ENCODE results near the gene GABRB2.

Gene GABRB2

DNA sequence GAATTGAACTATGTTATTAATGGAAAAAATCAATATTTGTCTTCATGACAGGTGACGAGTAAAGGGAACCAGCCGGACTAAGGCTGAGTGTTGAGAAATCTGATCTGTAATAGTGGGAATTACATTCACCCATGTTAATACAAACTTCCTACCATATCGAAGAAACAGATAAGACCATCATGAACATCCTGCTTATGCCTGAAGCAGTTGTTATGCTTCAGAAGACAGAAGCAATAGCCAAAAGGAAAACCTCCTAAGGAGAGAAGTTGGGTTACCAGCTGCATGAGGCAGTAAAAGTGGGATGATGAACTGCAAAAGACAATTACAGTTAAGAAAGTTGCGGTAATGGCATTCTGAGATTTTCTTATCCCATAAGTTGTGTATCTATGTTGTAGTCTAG, 281.5 kb downstream of the GABRB2 start (continued):
- TF ChIP-seq TOX (CRISPR knock-in tag; IDR thresholded peaks at IDR 0.05; ENCODE audit: borderline replicate concordance) (no peak), OSR1 (CRISPR knock-in tag; IDR thresholded peaks at IDR 0.05) (no peak)
- TF ChIP-seq, protein P1, sequence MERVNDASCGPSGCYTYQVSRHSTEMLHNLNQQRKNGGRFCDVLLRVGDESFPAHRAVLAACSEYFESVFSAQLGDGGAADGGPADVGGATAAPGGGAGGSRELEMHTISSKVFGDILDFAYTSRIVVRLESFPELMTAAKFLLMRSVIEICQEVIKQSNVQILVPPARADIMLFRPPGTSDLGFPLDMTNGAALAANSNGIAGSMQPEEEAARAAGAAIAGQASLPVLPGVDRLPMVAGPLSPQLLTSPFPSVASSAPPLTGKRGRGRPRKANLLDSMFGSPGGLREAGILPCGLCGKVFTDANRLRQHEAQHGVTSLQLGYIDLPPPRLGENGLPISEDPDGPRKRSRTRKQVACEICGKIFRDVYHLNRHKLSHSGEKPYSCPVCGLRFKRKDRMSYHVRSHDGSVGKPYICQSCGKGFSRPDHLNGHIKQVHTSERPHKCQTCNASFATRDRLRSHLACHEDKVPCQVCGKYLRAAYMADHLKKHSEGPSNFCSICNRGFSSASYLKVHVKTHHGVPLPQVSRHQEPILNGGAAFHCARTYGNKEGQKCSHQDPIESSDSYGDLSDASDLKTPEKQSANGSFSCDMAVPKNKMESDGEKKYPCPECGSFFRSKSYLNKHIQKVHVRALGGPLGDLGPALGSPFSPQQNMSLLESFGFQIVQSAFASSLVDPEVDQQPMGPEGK (CRISPR knock-in tag; IDR thresholded peaks at IDR 0.05; ENCODE audit: borderline replicate concordance), result no peak

DNA sequence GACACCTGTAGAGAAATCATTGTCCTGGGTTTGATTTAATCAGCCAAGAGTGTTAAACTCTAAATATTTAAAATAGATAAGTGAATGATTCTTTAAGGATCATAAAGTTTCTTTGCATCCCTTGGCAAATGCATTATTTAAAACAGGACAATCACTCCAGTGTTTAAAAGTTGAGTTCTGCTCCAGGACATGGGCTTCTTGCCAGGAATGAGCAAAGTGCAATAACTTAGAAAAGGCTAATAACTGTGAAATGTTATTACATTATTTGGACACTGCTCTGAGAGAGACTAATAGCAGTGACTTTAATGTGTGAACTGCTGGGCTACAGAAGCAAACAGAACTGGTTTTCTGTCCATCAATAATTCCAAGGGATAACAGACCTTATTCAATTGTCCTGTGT, 283.3 kb downstream of the GABRB2 start:
- no peak for ATAC-seq
- TF ChIP-seq, protein P1 (CRISPR knock-in tag; IDR thresholded peaks at IDR 0.05; ENCODE audit: borderline replicate concordance), result no peak
- TF ChIP-seq ZNF565 (CRISPR knock-in tag; conservative IDR thresholded peaks at IDR 0.05; ENCODE audit: low read depth) (no peak), BACH2 (CRISPR knock-in tag; IDR thresholded peaks at IDR 0.05; ENCODE audit: borderline replicate concordance) (no peak), GLIS3 (CRISPR knock-in tag; IDR thresholded peaks at IDR 0.05) (no peak), CSDC2 (CRISPR knock-in tag; IDR thresholded peaks at IDR 0.05) (no peak), OSR1 (CRISPR knock-in tag; IDR thresholded peaks at IDR 0.05) (no peak), ESRRG (CRISPR knock-in tag; IDR thresholded peaks at IDR 0.05) (no peak), ZNF70 (CRISPR knock-in tag; IDR thresholded peaks at IDR 0.05) (no peak), RARB (CRISPR knock-in tag; IDR thresholded peaks at IDR 0.05) (no peak), ZFP30 (CRISPR knock-in tag; IDR thresholded peaks at IDR 0.05) (no peak), ISL1 (CRISPR knock-in tag; IDR thresholded peaks at IDR 0.05) (no peak), PPARA (CRISPR knock-in tag; IDR thresholded peaks at IDR 0.05; ENCODE audit: borderline replicate concordance) (no peak), TOX (CRISPR knock-in tag; IDR thresholded peaks at IDR 0.05; ENCODE audit: borderline replicate concordance) (no peak)
- TF ChIP-seq, protein P2, sequence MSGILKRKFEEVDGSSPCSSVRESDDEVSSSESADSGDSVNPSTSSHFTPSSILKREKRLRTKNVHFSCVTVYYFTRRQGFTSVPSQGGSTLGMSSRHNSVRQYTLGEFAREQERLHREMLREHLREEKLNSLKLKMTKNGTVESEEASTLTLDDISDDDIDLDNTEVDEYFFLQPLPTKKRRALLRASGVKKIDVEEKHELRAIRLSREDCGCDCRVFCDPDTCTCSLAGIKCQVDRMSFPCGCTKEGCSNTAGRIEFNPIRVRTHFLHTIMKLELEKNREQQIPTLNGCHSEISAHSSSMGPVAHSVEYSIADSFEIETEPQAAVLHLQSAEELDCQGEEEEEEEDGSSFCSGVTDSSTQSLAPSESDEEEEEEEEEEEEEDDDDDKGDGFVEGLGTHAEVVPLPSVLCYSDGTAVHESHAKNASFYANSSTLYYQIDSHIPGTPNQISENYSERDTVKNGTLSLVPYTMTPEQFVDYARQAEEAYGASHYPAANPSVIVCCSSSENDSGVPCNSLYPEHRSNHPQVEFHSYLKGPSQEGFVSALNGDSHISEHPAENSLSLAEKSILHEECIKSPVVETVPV (CRISPR knock-in tag; IDR thresholded peaks at IDR 0.05), result no peak
- TF ChIP-seq, protein P3, sequence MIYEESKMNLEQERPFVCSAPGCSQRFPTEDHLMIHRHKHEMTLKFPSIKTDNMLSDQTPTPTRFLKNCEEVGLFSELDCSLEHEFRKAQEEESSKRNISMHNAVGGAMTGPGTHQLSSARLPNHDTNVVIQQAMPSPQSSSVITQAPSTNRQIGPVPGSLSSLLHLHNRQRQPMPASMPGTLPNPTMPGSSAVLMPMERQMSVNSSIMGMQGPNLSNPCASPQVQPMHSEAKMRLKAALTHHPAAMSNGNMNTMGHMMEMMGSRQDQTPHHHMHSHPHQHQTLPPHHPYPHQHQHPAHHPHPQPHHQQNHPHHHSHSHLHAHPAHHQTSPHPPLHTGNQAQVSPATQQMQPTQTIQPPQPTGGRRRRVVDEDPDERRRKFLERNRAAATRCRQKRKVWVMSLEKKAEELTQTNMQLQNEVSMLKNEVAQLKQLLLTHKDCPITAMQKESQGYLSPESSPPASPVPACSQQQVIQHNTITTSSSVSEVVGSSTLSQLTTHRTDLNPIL (CRISPR knock-in tag; IDR thresholded peaks at IDR 0.05; ENCODE audit: low read depth), result no peak

DNA sequence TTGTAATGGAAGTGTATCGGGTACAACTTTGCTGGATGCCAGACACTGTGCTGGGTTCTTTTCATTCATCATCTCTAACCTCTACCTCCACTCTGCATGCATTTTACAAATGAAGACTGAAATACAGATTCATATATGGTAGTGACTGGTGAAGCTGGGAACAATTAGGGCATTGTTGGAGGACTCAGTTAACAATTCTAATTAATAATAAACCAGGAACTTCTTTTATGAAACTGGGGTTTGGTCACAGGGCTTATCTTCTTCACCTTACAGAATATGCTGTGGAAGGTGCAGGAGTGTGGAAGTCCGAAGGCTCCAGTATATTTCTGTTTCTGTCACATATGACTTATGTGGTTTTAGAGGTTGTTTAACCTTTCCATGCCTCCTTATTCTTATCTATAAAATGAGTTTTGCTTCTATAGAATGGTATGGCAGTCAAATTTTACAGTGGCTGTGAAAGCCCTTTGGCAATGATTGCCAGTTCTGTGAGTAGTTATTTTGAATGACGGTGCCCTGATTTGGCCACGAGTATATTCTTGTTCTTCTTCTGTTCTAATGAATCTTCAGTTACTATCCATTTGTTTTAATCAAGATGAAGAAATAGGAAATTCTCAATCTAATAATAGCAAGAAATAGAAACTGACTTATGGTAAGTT, 284.7 kb downstream of the GABRB2 start:
- no peak for ATAC-seq
- TF ChIP-seq, protein P4, sequence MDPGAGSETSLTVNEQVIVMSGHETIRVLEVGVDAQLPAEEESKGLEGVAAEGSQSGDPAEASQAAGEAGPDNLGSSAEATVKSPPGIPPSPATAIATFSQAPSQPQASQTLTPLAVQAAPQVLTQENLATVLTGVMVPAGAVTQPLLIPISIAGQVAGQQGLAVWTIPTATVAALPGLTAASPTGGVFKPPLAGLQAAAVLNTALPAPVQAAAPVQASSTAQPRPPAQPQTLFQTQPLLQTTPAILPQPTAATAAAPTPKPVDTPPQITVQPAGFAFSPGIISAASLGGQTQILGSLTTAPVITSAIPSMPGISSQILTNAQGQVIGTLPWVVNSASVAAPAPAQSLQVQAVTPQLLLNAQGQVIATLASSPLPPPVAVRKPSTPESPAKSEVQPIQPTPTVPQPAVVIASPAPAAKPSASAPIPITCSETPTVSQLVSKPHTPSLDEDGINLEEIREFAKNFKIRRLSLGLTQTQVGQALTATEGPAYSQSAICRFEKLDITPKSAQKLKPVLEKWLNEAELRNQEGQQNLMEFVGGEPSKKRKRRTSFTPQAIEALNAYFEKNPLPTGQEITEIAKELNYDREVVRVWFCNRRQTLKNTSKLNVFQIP (CRISPR knock-in tag; IDR thresholded peaks at IDR 0.05; ENCODE audit: borderline replicate concordance, low read depth), result no peak
- TF ChIP-seq ZC3H10 (CRISPR knock-in tag; IDR thresholded peaks at IDR 0.05) (no peak), PPARA (CRISPR knock-in tag; IDR thresholded peaks at IDR 0.05; ENCODE audit: borderline replicate concordance) (no peak), GLIS3 (CRISPR knock-in tag; IDR thresholded peaks at IDR 0.05) (no peak), ZFP30 (CRISPR knock-in tag; IDR thresholded peaks at IDR 0.05) (no peak), ZNF565 (CRISPR knock-in tag; conservative IDR thresholded peaks at IDR 0.05; ENCODE audit: low read depth) (no peak), ARNTL (CRISPR knock-in tag; IDR thresholded peaks at IDR 0.05; ENCODE audit: borderline replicate concordance, low read depth) (no peak), TCF4 (CRISPR knock-in tag; IDR thresholded peaks at IDR 0.05; ENCODE audit: borderline replicate concordance) (no peak), ESRRG (CRISPR knock-in tag; IDR thresholded peaks at IDR 0.05) (no peak), ZFP3 (CRISPR knock-in tag; IDR thresholded peaks at IDR 0.05) (no peak), ZNF8 (CRISPR knock-in tag; IDR thresholded peaks at IDR 0.05) (no peak), TOX (CRISPR knock-in tag; IDR thresholded peaks at IDR 0.05; ENCODE audit: borderline replicate concordance) (no peak), ISL1 (CRISPR knock-in tag; IDR thresholded peaks at IDR 0.05) (no peak), OSR1 (CRISPR knock-in tag; IDR thresholded peaks at IDR 0.05) (no peak), ZNF70 (CRISPR knock-in tag; IDR thresholded peaks at IDR 0.05) (no peak), SNAI2 (CRISPR knock-in tag; IDR thresholded peaks at IDR 0.05) (no peak)
- TF ChIP-seq, protein P3 (CRISPR knock-in tag; IDR thresholded peaks at IDR 0.05; ENCODE audit: low read depth), result no peak
